ENCODE measurements around the gene HENMT1. TPM values are rescaled to one million over a fixed set of nuclear protein-coding genes. Genes with fewer than 3 reads are reported as not detected.
"Not testable (repeated sequence)": the region's sequence is repeated elsewhere in the genome, so short reads cannot be mapped to it uniquely, and the experiment has no call there.

Gene HENMT1
- total RNA-seq, 4 donors from 2014 or later, result 4.8 to 5.1 TPM; not detected in 2

- no peaks in the 10 kb centered on the region for H3K36me3 ChIP-seq
- in situ Hi-C loops (cut with MboI; ENCODE audit: low pct_ligation_motif_present in 1 of 4, low pct_unique_long_range_greater_than_20kb in 1 of 4, low sequenced_read_pairs in 3 of 4), result loop anchor here in 3 of 4 donors (10.0 to 25.0 kb wide), 4 partner anchors 79 to 431 kb away; partner anchors contain the start of genes SLC25A24 (in 2 of the 3) and EEIG2 (in 1 of the 3)
- H3K27me3 ChIP-seq, result no peaks in the 10 kb centered on the region
- intact Hi-C loops (cut with DNase I; ENCODE audit: low total_unique reads), result loop anchor here (2.0 kb wide), 1 partner anchor 127 kb away; no protein-coding TSS in a partner anchor
- H3K27ac ChIP-seq, result no peak overlapping the region
- 25 to 29% methylated on average over 3 of the region's 3 CpGs for WGBS, 2 donors (ENCODE audit: low coverage in 1 of 2)
- H3K9me3 ChIP-seq, result no peaks in the 10 kb centered on the region
- H3K4me1 ChIP-seq, result peaks cover 15 to 43% (median 22%) of the 10 kb centered on the region in 4 donors
- no peak overlapping the region for H3K4me3 ChIP-seq
- no peak for TF ChIP-seq POLR2A (IDR thresholded peaks at IDR 0.05)
- peak; percentile 49 to 74 (median 58) for TF ChIP-seq CTCF (IDR thresholded peaks at IDR 0.05)
- peak; percentile 53 for DNase-seq
Observed at GRCh38 chr1:108643492-108644335, 17.2 kb downstream of the HENMT1 start.

- H3K36me3 ChIP-seq; H3K27ac ChIP-seq; H3K27me3 ChIP-seq; intact Hi-C loops (cut with DNase I; ENCODE audit: low total_unique reads); DNase-seq; H3K9me3 ChIP-seq; H3K4me3 ChIP-seq: not testable (repeated sequence)
- WGBS, 2 donors (ENCODE audit: low coverage in 1 of 2), result 97% methylated on average over 28 of the region's 28 CpGs; no CpG with 5 or more reads in 1 of the 2 donors
- in situ Hi-C loops (cut with MboI; ENCODE audit: low pct_ligation_motif_present in 1 of 4, low pct_unique_long_range_greater_than_20kb in 1 of 4, low sequenced_read_pairs in 3 of 4), result loop anchor here in 3 of 4 donors (10.0 to 25.0 kb wide), 4 partner anchors 76 to 429 kb away; partner anchors contain the start of genes SLC25A24 (in 2 of the 3) and EEIG2 (in 1 of the 3)
- peaks cover under 1 to 22% (median 11%) of the 10 kb centered on the region in 4 donors for H3K4me1 ChIP-seq
Observed at GRCh38 chr1:108640863-108641262, 20.0 kb downstream of the HENMT1 start.

- no peak for DNase-seq
- H3K36me3 ChIP-seq, result peaks cover 0 to 3% (median 0%) of the 10 kb centered on the region in 4 donors
- H3K4me3 ChIP-seq, result no peak overlapping the region
- in situ Hi-C loops (cut with MboI; ENCODE audit: low pct_ligation_motif_present in 1 of 4, low pct_unique_long_range_greater_than_20kb in 1 of 4, low sequenced_read_pairs in 3 of 4), result loop anchor here (10.0 to 25.0 kb wide), 5 partner anchors 75 to 428 kb away; partner anchors contain the start of genes SLC25A24 (in 2 of the 4) and EEIG2 (in 1 of the 4)
- intact Hi-C loops (cut with DNase I; ENCODE audit: low total_unique reads), result no loop called here
- H3K27ac ChIP-seq, result no peak overlapping the region
- no peaks in the 10 kb centered on the region for H3K27me3 ChIP-seq
- no peak for TF ChIP-seq POLR2A (IDR thresholded peaks at IDR 0.05)
- TF ChIP-seq EP300 (IDR thresholded peaks at IDR 0.05; ENCODE audit: low read depth), result no peak
- no peak for TF ChIP-seq POLR2AphosphoS5 (IDR thresholded peaks at IDR 0.05)
- TF ChIP-seq CTCF (IDR thresholded peaks at IDR 0.05), result no peak
- H3K4me1 ChIP-seq, result peaks cover 0 to 14% (median 5%) of the 10 kb centered on the region in 4 donors
- WGBS, 2 donors (ENCODE audit: low coverage in 1 of 2), result 83 to 90% methylated on average over 8 to 9 of the region's 9 CpGs
- no peaks in the 10 kb centered on the region for H3K9me3 ChIP-seq
Observed at GRCh38 chr1:108639899-108640560, 20.9 kb downstream of the HENMT1 start.

GRCh38 chr1:108636876-108637275 lies 24.0 kb downstream of the HENMT1 start:
- WGBS, 2 donors (ENCODE audit: low coverage in 1 of 2), result 95 to 97% methylated on average over 2 of the region's 2 CpGs
- Histone ChIP-seq H3K4me3 (no peak overlapping the region), H3K4me1 (no peaks in the 10 kb centered on the region), H3K27me3 (no peaks in the 10 kb centered on the region), H3K27ac (no peak overlapping the region), H3K36me3 (peaks cover 0 to 11% (median 1%) of the 10 kb centered on the region in 4 donors), H3K9me3 (no peaks in the 10 kb centered on the region)
- DNase-seq, result no peak
- in situ Hi-C loops (cut with MboI; ENCODE audit: low pct_ligation_motif_present in 1 of 4, low pct_unique_long_range_greater_than_20kb in 1 of 4, low sequenced_read_pairs in 3 of 4) (loop anchor here in 3 of 4 donors (10.0 to 25.0 kb wide), 3 partner anchors 125 to 425 kb away; partner anchors contain the start of gene SLC25A24 (in 2 of the 3)), intact Hi-C loops (cut with DNase I; ENCODE audit: low total_unique reads) (no loop called here)
- no peak for TF ChIP-seq POLR2AphosphoS5 (IDR thresholded peaks at IDR 0.05)
- no peak for TF ChIP-seq POLR2A (IDR thresholded peaks at IDR 0.05)
- no peak for TF ChIP-seq CTCF (IDR thresholded peaks at IDR 0.05)
- no peak for TF ChIP-seq EP300 (IDR thresholded peaks at IDR 0.05; ENCODE audit: low read depth)

All from transverse colon (tissue), 4 donors.